Adrenal gland (tissue), 12 donors: ENCODE results near the gene RAI14. TPM values are rescaled to one million over a fixed set of nuclear protein-coding genes. Genes with fewer than 3 reads are reported as not detected.

Source experiments
- DNase-seq, 7 donors: peaks; one replicate each; pipeline ENCODE4 v3.0.0-alpha.2; 2019 to 2020
- H3K27ac ChIP-seq, 5 donors: fragments of 200-600 bp; sonication (generic) in 4 of 5; 1 replicate in 3 of 5; 2 replicates in 2 of 5; pipeline versions ENCODE4 v1.5.1 to v1.8.0; 2016 to 2020; ENCODE audit warnings: mild to moderate bottlenecking in 1 of 5
- H3K27me3 ChIP-seq: fragments of 200-600 bp; 2 replicates; pipeline ENCODE4 v1.8.0; 2021
- H3K36me3 ChIP-seq, 2 donors: fragments of 200-600 bp; replicated peaks in 1 of 2; 1 replicate in 1 of 2; 2 replicates in 1 of 2; pipeline versions ENCODE4 v1.5.1 to v1.8.0; 2018 to 2022
- H3K4me1 ChIP-seq, 2 donors: fragments of 200-600 bp; replicated peaks in 1 of 2; 1 replicate in 1 of 2; 2 replicates in 1 of 2; pipeline versions ENCODE4 v1.5.1 to v1.8.0; 2018 to 2021
- H3K4me3 ChIP-seq, 4 donors: fragments of 200-600 bp; sonication (generic) in 3 of 4; one replicate each; pipeline ENCODE4 v1.5.1; 2016 to 2018
- H3K9me3 ChIP-seq, 3 donors: fragments of 200-600 bp; sonication (generic) in 1 of 3; replicated peaks in 1 of 3; 1 replicate in 2 of 3; 2 replicates in 1 of 3; pipeline versions ENCODE4 v1.5.1 to v1.8.0; 2016 to 2021
- POLR2A ChIP-seq, 2 donors: fragments of 450-650 bp; IDR thresholded peaks; one replicate each; pipeline ENCODE4 v1.6.1; 2017; ENCODE audit warnings: antibody characterized with exemption in 2 of 2, mild to moderate bottlenecking in 2 of 2, moderate library complexity in 1 of 2
- WGBS, 4 donors: extraction: QIAGEN DNeasy Blood & Tissue Kit in 2 of 4; methylation state at CpG; one replicate each; pipeline versions ENCODE4 v1.1.5 to v1.1.7; 2013 to 2017; 5-methylcytosine and 5-hydroxymethylcytosine counted together
- intact Hi-C, 2 donors: fragments of 100-400 bp; cut with DNase I; formaldehyde crosslinking; loops; one replicate each; pipeline versions ENCODE4 v1.14.1 to v1.15.0; 2022 to 2023
- polyA plus RNA-seq, 3 donors: library from polyadenylated mRNA; stranded (reverse); fragments of 200-250 nt in 2 of 3; fragments of 350-450 nt in 1 of 3; fragmentation: Illumina TruSeq in 1 of 3; extraction: RNeasy Lipid Tissue Mini Kit (QIAGEN cat#74804) in 1 of 3; gene quantifications; one replicate each; pipeline ENCODE4 v1.2.3, GENCODE V29; 2013 to 2014
- total RNA-seq, 9 donors: library from RNA; depleted of rRNA in 4 of 9; stranded (reverse); fragments of >200 nt in 4 of 9; fragments of 120-200 nt in 1 of 9; fragmentation: NEBNext Ultra II Directional in 1 of 9; extraction: Animal tissue kit (Norgen Biotek cat#: 25700) in 1 of 9; gene quantifications; one replicate each; pipeline versions ENCODE4 v1.1.0 to v1.2.4, GENCODE V29; 2013 to 2023
- TF ChIP-seq, protein P1 (sequence below), 6 experiments: fragments of 450-650 bp in 4 of 6; fragments of 200-600 bp in 2 of 6; sonication (generic) in 1 of 6; IDR thresholded peaks; 1 replicate in 5 of 6; 2 replicates in 1 of 6; pipeline versions ENCODE4 v1.5.1 to v1.8.0; 2016 to 2021; ENCODE audit warnings: antibody characterized with exemption in 6 of 6, mild to moderate bottlenecking in 2 of 6, moderate library complexity in 1 of 6
- donor health status: healthy with polysubstance abuse.
- donor health status: Bipolar disorder and iron deficiency.
- donor health status: DM: yes; HTN: yes; CAD: no.
- donor health status: DM: no; HTN: no; CAD: no.
- donor health status: DM: no; HTN: no; CAD: no.
- donor health status: DM: yes; HTN: yes; CAD: no.

RAI14 gene
- total and polyA plus RNA-seq, 12 donors: 9.1 to 158 (median 28.5) TPM

DNA sequence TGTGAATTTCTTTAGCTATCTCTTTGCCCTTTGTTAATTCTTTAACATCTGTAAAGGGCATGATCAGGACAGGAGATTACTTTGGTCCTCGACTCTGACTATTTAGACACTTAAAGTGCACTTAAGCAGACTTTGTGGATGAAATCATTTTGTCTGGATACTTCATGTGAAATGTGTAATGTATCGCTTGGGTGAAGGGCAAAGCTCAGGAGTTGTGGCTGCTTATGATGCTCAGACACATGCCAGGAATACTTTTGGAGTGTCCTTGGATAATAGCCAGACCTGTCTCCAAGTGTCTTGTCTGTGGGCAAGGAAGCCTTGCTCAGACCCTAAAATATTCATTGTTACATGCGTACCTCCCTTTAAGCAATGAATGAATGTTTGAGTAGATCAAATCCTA lies 87.8 kb downstream of the RAI14 start:
- Histone ChIP-seq H3K9me3 (no peaks in the 10 kb centered on the region), H3K27me3 (no peaks in the 10 kb centered on the region), H3K36me3 (no peaks in the 10 kb centered on the region), H3K4me3 (no peak overlapping the region), H3K27ac (no peak overlapping the region), H3K4me1 (no peaks in the 10 kb centered on the region)
- TF ChIP-seq, protein P1, sequence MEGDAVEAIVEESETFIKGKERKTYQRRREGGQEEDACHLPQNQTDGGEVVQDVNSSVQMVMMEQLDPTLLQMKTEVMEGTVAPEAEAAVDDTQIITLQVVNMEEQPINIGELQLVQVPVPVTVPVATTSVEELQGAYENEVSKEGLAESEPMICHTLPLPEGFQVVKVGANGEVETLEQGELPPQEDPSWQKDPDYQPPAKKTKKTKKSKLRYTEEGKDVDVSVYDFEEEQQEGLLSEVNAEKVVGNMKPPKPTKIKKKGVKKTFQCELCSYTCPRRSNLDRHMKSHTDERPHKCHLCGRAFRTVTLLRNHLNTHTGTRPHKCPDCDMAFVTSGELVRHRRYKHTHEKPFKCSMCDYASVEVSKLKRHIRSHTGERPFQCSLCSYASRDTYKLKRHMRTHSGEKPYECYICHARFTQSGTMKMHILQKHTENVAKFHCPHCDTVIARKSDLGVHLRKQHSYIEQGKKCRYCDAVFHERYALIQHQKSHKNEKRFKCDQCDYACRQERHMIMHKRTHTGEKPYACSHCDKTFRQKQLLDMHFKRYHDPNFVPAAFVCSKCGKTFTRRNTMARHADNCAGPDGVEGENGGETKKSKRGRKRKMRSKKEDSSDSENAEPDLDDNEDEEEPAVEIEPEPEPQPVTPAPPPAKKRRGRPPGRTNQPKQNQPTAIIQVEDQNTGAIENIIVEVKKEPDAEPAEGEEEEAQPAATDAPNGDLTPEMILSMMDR (IDR thresholded peaks at IDR 0.05): no peak
- no peak for TF ChIP-seq POLR2A (IDR thresholded peaks at IDR 0.05)
- peak in 1 of 7 donors; percentile 40 for DNase-seq
- intact Hi-C loops: no loop called here
- 48 to 60% (median 49%) methylated on average over 3 of the region's 3 CpGs for WGBS, 4 donors

DNA sequence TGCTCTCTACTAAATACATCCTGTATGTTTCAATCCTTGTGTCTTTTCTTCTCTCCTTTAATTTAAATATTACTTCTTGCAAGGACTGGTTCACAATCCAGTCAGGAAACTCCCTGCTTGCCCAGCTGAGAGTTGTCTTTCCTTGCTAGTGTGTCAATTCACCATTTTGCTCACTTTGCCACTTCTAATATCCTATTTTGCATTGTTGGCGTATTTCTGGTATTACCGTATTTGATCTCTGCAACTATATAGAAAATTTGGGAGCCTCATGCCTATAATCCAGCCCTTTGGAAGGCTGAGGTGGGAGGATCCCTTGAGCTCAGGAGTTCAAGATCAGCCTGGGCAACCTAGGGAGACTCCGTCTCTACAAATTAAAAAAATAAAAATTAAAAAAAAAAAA lies 92.3 kb downstream of the RAI14 start:
- H3K4me3 ChIP-seq: no peak overlapping the region
- H3K36me3 ChIP-seq: no peaks in the 10 kb centered on the region
- whole genome bisulfite sequencing, 4 donors: 94 to 97% (median 97%) methylated on average over 3 of the region's 3 CpGs
- DNase-seq: no peak
- TF ChIP-seq, protein P1 (IDR thresholded peaks at IDR 0.05): no peak
- no peak for TF ChIP-seq POLR2A (IDR thresholded peaks at IDR 0.05)
- intact Hi-C loops: no loop called here
- no peaks in the 10 kb centered on the region for H3K4me1 ChIP-seq
- no peaks in the 10 kb centered on the region for H3K27me3 ChIP-seq
- H3K9me3 ChIP-seq: no peaks in the 10 kb centered on the region
- no peak overlapping the region for H3K27ac ChIP-seq

DNA sequence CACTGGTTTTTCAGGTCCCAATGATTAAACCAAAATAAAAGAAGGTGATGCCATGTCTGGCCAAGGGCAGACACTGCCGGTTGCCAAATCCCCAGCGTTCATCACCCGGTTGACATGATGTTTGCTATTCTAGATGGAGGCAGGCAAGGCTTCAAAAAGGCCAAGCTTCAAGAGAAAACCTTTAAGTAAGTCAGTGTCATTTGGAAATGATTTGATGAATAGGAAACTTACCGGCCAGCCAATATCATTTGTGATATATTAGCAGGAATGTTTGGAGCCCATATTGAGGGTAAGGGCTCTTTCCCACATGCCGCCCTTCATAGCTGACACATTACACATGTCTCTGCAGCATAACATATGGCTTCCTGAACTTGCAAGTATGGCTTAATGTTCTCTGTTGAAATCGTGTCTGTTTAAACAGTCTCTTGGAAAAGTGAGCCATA lies 93.3 kb downstream of the RAI14 start:
- Histone ChIP-seq H3K27me3 (no peaks in the 10 kb centered on the region), H3K4me3 (no peak overlapping the region), H3K27ac (no peak overlapping the region), H3K9me3 (no peaks in the 10 kb centered on the region), H3K4me1 (no peaks in the 10 kb centered on the region), H3K36me3 (no peaks in the 10 kb centered on the region)
- intact Hi-C loops: no loop called here
- no peak for DNase-seq
- WGBS, 4 donors: 26 to 58% (median 46%) methylated on average over 6 of the region's 6 CpGs
- TF ChIP-seq, protein P1 (IDR thresholded peaks at IDR 0.05): no peak
- TF ChIP-seq POLR2A (IDR thresholded peaks at IDR 0.05): no peak

DNA sequence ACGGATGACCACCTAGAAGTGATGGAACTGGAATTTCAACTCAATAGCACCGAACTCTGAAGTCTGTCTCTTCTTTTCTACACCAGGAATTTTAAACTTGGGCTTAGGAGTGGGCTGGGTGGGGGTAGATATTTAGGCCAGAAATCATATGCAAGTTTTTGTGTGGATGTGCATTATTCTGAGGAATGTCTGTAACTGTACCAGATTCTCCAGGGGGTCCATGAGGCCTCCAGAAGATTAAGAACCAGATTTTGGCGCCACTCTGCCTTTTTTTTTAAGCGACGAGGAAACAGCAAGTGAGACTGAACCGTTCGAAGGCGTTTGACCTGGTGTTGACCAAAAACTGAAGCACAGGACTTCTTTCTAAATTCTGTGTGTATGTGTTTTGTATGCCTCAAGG lies 94.1 kb downstream of the RAI14 start:
- intact Hi-C loops: no loop called here
- Histone ChIP-seq H3K4me1 (no peaks in the 10 kb centered on the region), H3K36me3 (no peaks in the 10 kb centered on the region), H3K27ac (no peak overlapping the region), H3K9me3 (no peaks in the 10 kb centered on the region), H3K4me3 (no peak overlapping the region), H3K27me3 (no peaks in the 10 kb centered on the region)
- TF ChIP-seq, protein P1 (IDR thresholded peaks at IDR 0.05): no peak
- no peak for TF ChIP-seq POLR2A (IDR thresholded peaks at IDR 0.05)
- 88 to 90% (median 89%) methylated on average over 8 of the region's 8 CpGs for WGBS, 4 donors
- DNase-seq: no peak
